B cell (primary cell): ENCODE results near the gene C3. TPM values are rescaled to one million over a fixed set of nuclear protein-coding genes. Genes with fewer than 3 reads are reported as not detected.

Experiments
- ATAC-seq: fragments of 200-7000 bp; cut with Tn5 transposase; one replicate; pipeline ENCODE4 v1.10.0; 2021; ENCODE audit warnings: low read depth, mild to moderate bottlenecking, moderate number of reproducible peaks, moderate library complexity
- CTCF ChIA-PET: fragments of 350-600 bp; sonication (Branson Sonifier 250); formaldehyde crosslinking; loops from one replicate; lab custom pipeline; 2021; ENCODE audit warnings: antibody characterized with exemption, inconsistent platforms; lab: Charles Lee
- POLR2A ChIA-PET: fragments of 350-600 bp; sonication (Branson Sonifier 250); formaldehyde crosslinking; loops from one replicate; lab custom pipeline; 2021; ENCODE audit warnings: antibody characterized with exemption; lab: Charles Lee
- DNase-seq: peaks from one replicate; pipeline ENCODE4 v3.0.0; 2013
- H2AFZ ChIP-seq: 2 replicates; pipeline ENCODE4 v1.6.1; 2012; ENCODE audit warnings: mild to moderate bottlenecking, low read depth, low read length; ENCODE audit not compliant: insufficient read depth, poor library complexity, severe bottlenecking
- H3K27ac ChIP-seq, 2 donors: 1 replicate in 1 of 2; 2 replicates in 1 of 2; pipeline ENCODE4 v1.5.1; 2012 to 2013; ENCODE audit warnings: low read length in 2 of 2, mild to moderate bottlenecking in 2 of 2, moderate library complexity in 1 of 2
- H3K27me3 ChIP-seq, 4 experiments: fragments of 200-600 bp in 1 of 4; sonication (generic) in 1 of 4; replicated peaks in 1 of 4; 1 replicate in 2 of 4; 2 replicates in 2 of 4; pipeline versions ENCODE4 v1.6.1 to v1.7.0; 2013 to 2016; ENCODE audit warnings: low read length in 3 of 4, mild to moderate bottlenecking in 2 of 4, mixed read lengths in 1 of 4, moderate library complexity in 1 of 4; ENCODE audit not compliant: insufficient read depth in 4 of 4, control insufficient read depth in 3 of 4; ENCODE audit errors: control extremely low read depth in 1 of 4
- H3K36me3 ChIP-seq, 2 experiments: replicated peaks in 1 of 2; 1 replicate in 1 of 2; 2 replicates in 1 of 2; pipeline versions ENCODE4 v1.6.1 to v1.7.1; 2013; ENCODE audit warnings: low read length in 1 of 2; ENCODE audit not compliant: insufficient read depth in 2 of 2, control insufficient read depth in 1 of 2; ENCODE audit errors: control extremely low read depth in 1 of 2, extremely low read depth in 1 of 2
- H3K4me1 ChIP-seq, 2 donors: fragments of 200-600 bp in 1 of 2; sonication (generic) in 1 of 2; 1 replicate in 1 of 2; 2 replicates in 1 of 2; pipeline versions ENCODE4 v1.5.1 to v1.6.1; 2013 to 2017; ENCODE audit warnings: low read length in 2 of 2; ENCODE audit not compliant: control insufficient read depth in 2 of 2, insufficient read depth in 2 of 2
- H3K4me2 ChIP-seq: replicated peaks from 2 replicates; pipeline ENCODE3; 2012; ENCODE audit warnings: mild to moderate bottlenecking, low read depth, low read length; ENCODE audit not compliant: poor library complexity, severe bottlenecking
- H3K4me3 ChIP-seq, 5 experiments: fragments of 200-600 bp in 1 of 5; sonication (generic) in 1 of 5; 1 replicate in 3 of 5; 2 replicates in 2 of 5; pipeline versions ENCODE4 v1.5.1 to v1.7.0; 2011 to 2016; ENCODE audit warnings: low read length in 4 of 5, mild to moderate bottlenecking in 4 of 5, low read depth in 2 of 5, control low read depth in 1 of 5, moderate library complexity in 1 of 5; ENCODE audit not compliant: insufficient read depth in 1 of 5; ENCODE audit errors: control extremely low read depth in 1 of 5, extremely low read depth in 1 of 5
- H3K79me2 ChIP-seq: fragments of 200-600 bp; sonication (generic); one replicate; pipeline ENCODE4 v1.6.0; 2016; ENCODE audit warnings: low read length; ENCODE audit not compliant: control insufficient read depth, insufficient read depth
- H3K9ac ChIP-seq: fragments of 200-600 bp; sonication (generic); 2 replicates; pipeline ENCODE4 v1.6.1; 2017; ENCODE audit warnings: mild to moderate bottlenecking, low read length, moderate library complexity
- H3K9me3 ChIP-seq, 3 donors: one replicate each; pipeline versions ENCODE4 v1.6.1 to v1.7.1; 2013; ENCODE audit warnings: low read length in 2 of 3; ENCODE audit not compliant: control insufficient read depth in 2 of 3, insufficient read depth in 1 of 3; ENCODE audit errors: control extremely low read depth in 1 of 3
- H4K20me1 ChIP-seq: 2 replicates; pipeline ENCODE4 v1.6.0; 2012; ENCODE audit warnings: mild to moderate bottlenecking, low read length; ENCODE audit not compliant: insufficient read depth, control insufficient read depth, poor library complexity, severe bottlenecking
- H3K27ac Mint-ChIP-seq: one replicate; pipeline ENCODE4 v1.8.0; 2021; ENCODE audit warnings: mixed read lengths
- H3K27me3 Mint-ChIP-seq: one replicate; pipeline ENCODE4 v1.8.0; 2021; ENCODE audit warnings: mixed read lengths
- H3K4me1 Mint-ChIP-seq: one replicate; pipeline ENCODE4 v1.8.0; 2021; ENCODE audit warnings: mixed read lengths
- H3K4me3 Mint-ChIP-seq: one replicate; pipeline ENCODE4 v1.8.0; 2021; ENCODE audit warnings: mixed read lengths
- H3K9me3 Mint-ChIP-seq: one replicate; pipeline ENCODE4 v1.8.0; 2022; ENCODE audit warnings: mixed read lengths; ENCODE audit not compliant: insufficient read depth
- CTCF ChIP-seq: fragments of 200-600 bp; IDR thresholded peaks from one replicate; pipeline ENCODE4 v1.8.0; 2022; ENCODE audit warnings: antibody characterized with exemption, mild to moderate bottlenecking
- EZH2 ChIP-seq: IDR thresholded peaks from 2 replicates; pipeline ENCODE4 v1.6.1; 2012; ENCODE audit warnings: borderline replicate concordance, low read depth, mild to moderate bottlenecking, moderate library complexity, low read length; ENCODE audit not compliant: insufficient read depth, poor library complexity, severe bottlenecking
- WGBS: methylation state at CpG from one replicate; pipeline ENCODE4 v1.1.5; 2013; ENCODE audit warnings: missing lambda C conversion rate; ENCODE audit not compliant: insufficient coverage; 5-methylcytosine and 5-hydroxymethylcytosine counted together
- intact Hi-C: fragments of 100-400 bp; cut with micrococcal nuclease; formaldehyde crosslinking; loops from one replicate; pipeline ENCODE4 v1.10.0; 2022
- polyA plus RNA-seq: library from polyadenylated mRNA; depleted of rRNA; stranded (reverse); fragments of >200 nt; gene quantifications from 2 replicates; pipeline ENCODE4 v1.2.3, GENCODE V29; 2012
- total RNA-seq, 2 donors: library from RNA; stranded (reverse); fragments of 120-200 nt in 1 of 2; gene quantifications; 1 replicate in 1 of 2; 2 replicates in 1 of 2; pipeline versions ENCODE4 v1.2.3 to v1.2.4, GENCODE V29; 2013 to 2022

The C3 gene
- total and polyA plus RNA-seq, 2 donors (not counting 1 experiment from before 2014, with no cell fraction given): 0.01 to 0.47 TPM

GRCh38 chr19:6664916-6665315, 55.5 kb downstream of the C3 start:
- no peak for ATAC-seq
- no peaks in the 10 kb centered on the region for H3K9me3 Mint-ChIP-seq
- no peak for TF ChIP-seq EZH2
- no peak for TF ChIP-seq CTCF
- intact Hi-C loops: no loop called here
- 95% methylated on average over 16 of the region's 17 CpGs for WGBS
- no peak for DNase-seq
- Histone ChIP-seq H3K79me2 (no peaks in the 10 kb centered on the region), H4K20me1 (no peaks in the 10 kb centered on the region), H3K4me2 (no peak overlapping the region), H3K4me1 (peaks cover 8 to 9% of the 10 kb centered on the region in 2 donors), H3K9ac (no peak overlapping the region), H3K27me3 (peaks cover 0 to 16% (median 3%) of the 10 kb centered on the region in 4 experiments), H3K4me3 (no peak overlapping the region), H3K27ac (no peak overlapping the region), H3K36me3 (no peaks in the 10 kb centered on the region), H2AFZ (no peak overlapping the region), H3K9me3 (peaks cover 0 to 5% (median 0%) of the 10 kb centered on the region in 3 donors)
- H3K4me1 Mint-ChIP-seq: peaks cover 30% of the 10 kb centered on the region
- ChIA-PET CTCF (no interaction called here), POLR2A (no interaction called here)
- H3K27ac Mint-ChIP-seq: no peak overlapping the region
- H3K27me3 Mint-ChIP-seq: peaks cover 7% of the 10 kb centered on the region
- H3K4me3 Mint-ChIP-seq: no peak overlapping the region

- no peak overlapping the region for H3K4me3 ChIP-seq
- no peaks in the 10 kb centered on the region for H3K79me2 ChIP-seq
- H3K4me2 ChIP-seq: no peak overlapping the region
- H3K4me1 ChIP-seq: peaks cover 3 to 4% of the 10 kb centered on the region in 2 donors
- POLR2A ChIA-PET: no interaction called here
- peaks cover 0 to 26% (median 5%) of the 10 kb centered on the region in 4 experiments for H3K27me3 ChIP-seq
- WGBS: 91% methylated on average over 6 of the region's 14 CpGs
- intact Hi-C loops: no loop called here
- no peak overlapping the region for H3K9ac ChIP-seq
- peaks cover 0 to 9% (median 0%) of the 10 kb centered on the region in 3 donors for H3K9me3 ChIP-seq
- no peak overlapping the region for H3K27ac Mint-ChIP-seq
- H3K4me3 Mint-ChIP-seq: no peak overlapping the region
- H4K20me1 ChIP-seq: no peaks in the 10 kb centered on the region
- H3K36me3 ChIP-seq: no peaks in the 10 kb centered on the region
- peaks cover 18% of the 10 kb centered on the region for H3K4me1 Mint-ChIP-seq
- CTCF ChIA-PET: no interaction called here
- no peak overlapping the region for H2AFZ ChIP-seq
- no peak for DNase-seq
- H3K27ac ChIP-seq: no peak overlapping the region
- TF ChIP-seq CTCF (no peak), EZH2 (no peak)
- peaks cover 16% of the 10 kb centered on the region for H3K27me3 Mint-ChIP-seq
- H3K9me3 Mint-ChIP-seq: no peaks in the 10 kb centered on the region
- ATAC-seq: no peak
Measured at GRCh38 chr19:6663236-6664201, 56.9 kb downstream of the C3 start.
